Stomach (tissue), 4 donors: Measurements from ENCODE around the gene RHBDD3.

Source experiments
- CTCF ChIP-seq, 7 experiments: fragments of 450-650 bp in 4 of 7; fragments of 200-600 bp in 3 of 7; sonication (generic) in 3 of 7; IDR thresholded peaks; one replicate each; pipeline ENCODE4 v1.5.1; 2016 to 2019; ENCODE audit warnings: antibody characterized with exemption in 7 of 7, control low read depth in 2 of 7, mild to moderate bottlenecking in 1 of 7
- EP300 ChIP-seq: sonication (generic); formaldehyde crosslinking; IDR thresholded peaks from one replicate; pipeline ENCODE4 v1.6.1; 2017; ENCODE audit warnings: antibody characterized with exemption
- POLR2AphosphoS5 ChIP-seq, 3 donors: sonication (generic); formaldehyde crosslinking; IDR thresholded peaks; one replicate each; pipeline ENCODE4 v1.6.1; 2016; ENCODE audit warnings: antibody characterized with exemption in 3 of 3

DNA sequence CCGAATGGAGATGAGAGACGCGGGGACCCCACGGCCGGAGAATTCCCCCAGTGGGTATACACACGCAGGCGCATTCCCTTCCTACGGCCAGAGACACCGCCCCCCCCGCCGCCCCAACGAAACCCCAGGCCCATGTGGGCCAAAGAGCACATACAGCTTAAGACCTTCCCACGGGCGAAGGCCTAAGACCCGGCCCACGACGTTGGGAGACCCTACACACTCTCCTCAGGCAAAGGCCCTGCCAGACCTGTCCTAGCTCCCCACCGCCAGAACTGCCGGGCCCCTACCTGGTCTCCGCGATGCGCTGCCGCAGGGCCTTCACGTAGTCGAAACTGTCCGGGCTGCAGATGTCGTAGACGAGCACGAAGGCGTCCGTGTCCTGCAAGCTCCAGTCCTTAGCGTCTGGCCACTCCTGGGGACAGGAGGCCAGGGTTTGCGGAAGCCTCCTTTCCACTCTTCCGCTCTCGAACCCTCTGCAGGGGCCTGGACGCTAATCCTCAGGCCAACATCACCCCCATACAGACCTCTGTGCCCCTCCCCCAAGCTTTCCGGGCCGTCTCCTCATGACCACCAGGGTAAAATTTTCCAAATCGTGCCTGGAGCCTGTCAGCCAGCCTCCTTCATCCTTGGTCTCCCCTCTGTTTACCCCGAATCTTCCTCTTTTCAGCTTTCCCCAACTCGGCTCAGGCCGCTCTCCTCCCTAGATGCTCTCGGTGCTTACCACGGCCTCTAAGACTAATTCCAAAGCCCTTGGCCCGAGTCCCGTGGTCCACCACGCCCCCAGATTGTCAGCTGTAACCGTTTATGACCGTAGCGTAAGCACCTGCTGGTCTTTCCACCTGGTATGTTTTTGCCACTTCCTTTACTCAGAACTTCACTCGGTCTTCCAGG, 46.0 kb upstream of the RHBDD3 start:
- TF ChIP-seq CTCF (IDR thresholded peaks at IDR 0.05) (no peak), POLR2AphosphoS5 (IDR thresholded peaks at IDR 0.05) (no peak), EP300 (no peak)
